A549 (cell line): ENCODE data around the gene RNF114. TPM values are rescaled to one million over a fixed set of nuclear protein-coding genes. Genes with fewer than 3 reads are reported as not detected.

ENCODE experiments used
- ATAC-seq, 2 experiments: fragments of 200-7000 bp in 1 of 2; fragments of >200 bp in 1 of 2; cut with Nextera tagmentation in 1 of 2; cut with Tn5 transposase in 1 of 2; 3 replicates each; pipeline versions ENCODE4 v1.8.0 to v1.9.1; 2018 to 2020; ENCODE audit warnings: mild to moderate bottlenecking in 1 of 2, moderate library complexity in 1 of 2
- CTCF ChIA-PET: fragments of 300-600 bp; sonication (Branson Sonifier 250); formaldehyde crosslinking; extraction: SDS; loops from one replicate; lab custom pipeline; 2021; ENCODE audit warnings: antibody characterized with exemption, inconsistent platforms; lab: Yijun Ruan, JAX
- POLR2A ChIA-PET: fragments of 350-600 bp; formaldehyde crosslinking; extraction: SDS; loops from one replicate; lab custom pipeline; 2021; ENCODE audit warnings: antibody characterized with exemption, inconsistent platforms; lab: Yijun Ruan, JAX
- DNase-seq, 2 experiments: peaks; one replicate each; pipeline versions ENCODE4 v3.0.0 to v3.0.0-alpha.2; 2011 to 2016; ENCODE audit warnings: low read depth in 1 of 2, low spot score in 1 of 2
- FAIRE-seq: peaks from 2 replicates; lab custom pipeline; 2011; peaks lifted over from hg19 to GRCh38; lab: Jason Lieb, UNC
- H3K27ac ChIP-seq, 2 experiments: fragments of >200 bp; sonication (Bioruptor Twin); formaldehyde crosslinking; 3 replicates each; pipeline ENCODE4 v1.5.1; 2016 to 2017
- H3K4me1 ChIP-seq: fragments of >200 bp; sonication (Bioruptor Twin); formaldehyde crosslinking; 3 replicates; pipeline ENCODE4 v1.6.1; 2016
- H3K4me2 ChIP-seq: fragments of >200 bp; sonication (Bioruptor Twin); formaldehyde crosslinking; 3 replicates; pipeline ENCODE4 v1.6.1; 2016
- H3K4me3 ChIP-seq: fragments of >200 bp; sonication (Bioruptor Twin); formaldehyde crosslinking; 3 replicates; pipeline ENCODE4 v1.5.1; 2016
- H3K9me3 ChIP-seq: fragments of >200 bp; sonication (Bioruptor Twin); formaldehyde crosslinking; 3 replicates; pipeline ENCODE4 v1.6.1; 2016
- CBX8 ChIP-seq: fragments of 200-600 bp; sonication (generic); IDR thresholded peaks from 2 replicates; pipeline ENCODE4 v1.6.1; 2016
- E2F6 ChIP-seq: IDR thresholded peaks from 2 replicates; pipeline ENCODE4 v1.6.1; 2012; ENCODE audit warnings: low read depth, borderline replicate concordance
- EHF ChIP-seq: fragments of 250-450 bp; sonication (Bioruptor Pico); IDR thresholded peaks from 2 replicates; pipeline ENCODE4 v1.5.0; 2020; ENCODE audit warnings: mild to moderate bottlenecking
- EHMT2 ChIP-seq: fragments of 200-600 bp; sonication (generic); IDR thresholded peaks from 2 replicates; pipeline ENCODE4 v1.6.1; 2016; ENCODE audit warnings: antibody characterized with exemption, low read depth, mild to moderate bottlenecking, moderate library complexity
- ELK1 ChIP-seq: fragments of 150-350 bp; IDR thresholded peaks from 2 replicates; pipeline ENCODE4 v1.6.1; 2014; ENCODE audit warnings: low read depth, mild to moderate bottlenecking, low read length
- FOSL2 ChIP-seq, 2 experiments: fragments of 450-650 bp in 1 of 2; fragments of >200 bp in 1 of 2; sonication (Bioruptor Twin) in 1 of 2; formaldehyde crosslinking; IDR thresholded peaks; 2 replicates each; pipeline versions ENCODE4 v1.5.0 to v1.6.1; 2016 to 2020; ENCODE audit warnings: mild to moderate bottlenecking in 1 of 2, moderate library complexity in 1 of 2
- FOXS1 ChIP-seq: fragments of 250-450 bp; sonication (Bioruptor Pico); IDR thresholded peaks from 2 replicates; pipeline ENCODE4 v1.5.0; 2020; ENCODE audit warnings: mild to moderate bottlenecking, moderate library complexity
- HDAC2 ChIP-seq: fragments of 200-600 bp; sonication (generic); IDR thresholded peaks from 2 replicates; pipeline ENCODE4 v1.6.1; 2016
- HES2 ChIP-seq: fragments of >200 bp; sonication (Bioruptor Twin); formaldehyde crosslinking; IDR thresholded peaks from 2 replicates; pipeline ENCODE4 v1.6.1; 2016
- HMGXB4 ChIP-seq: fragments of 250-450 bp; sonication (Bioruptor Pico); IDR thresholded peaks from 2 replicates; pipeline ENCODE4 v1.5.0; 2021; ENCODE audit warnings: mild to moderate bottlenecking, moderate library complexity, borderline replicate concordance
- HOXB13 ChIP-seq: fragments of 250-450 bp; sonication (Bioruptor Pico); IDR thresholded peaks from 2 replicates; pipeline ENCODE4 v1.5.0; 2020; ENCODE audit warnings: low read depth, mild to moderate bottlenecking, moderate library complexity
- HOXB5 ChIP-seq: fragments of 250-450 bp; sonication (Bioruptor Pico); IDR thresholded peaks from 2 replicates; pipeline ENCODE4 v1.5.0; 2020; ENCODE audit warnings: mild to moderate bottlenecking, moderate library complexity
- JUN ChIP-seq, 2 experiments: fragments of >200 bp; sonication (Bioruptor Twin); formaldehyde crosslinking; IDR thresholded peaks; 2 replicates in 1 of 2; 3 replicates in 1 of 2; pipeline ENCODE4 v1.6.1; 2016 to 2017
- KDM1A ChIP-seq: fragments of 200-600 bp; sonication (generic); IDR thresholded peaks from 2 replicates; pipeline ENCODE4 v1.6.1; 2016; ENCODE audit warnings: low read depth, mild to moderate bottlenecking
- KDM5A ChIP-seq: fragments of 200-600 bp; sonication (generic); IDR thresholded peaks from 2 replicates; pipeline ENCODE4 v1.6.1; 2016; ENCODE audit warnings: antibody characterized with exemption, mild to moderate bottlenecking
- MAFK ChIP-seq: fragments of 450-650 bp; IDR thresholded peaks from 2 replicates; pipeline ENCODE4 v1.6.1; 2014; ENCODE audit not compliant: partially characterized antibody
- MYC ChIP-seq: IDR thresholded peaks from 2 replicates; pipeline ENCODE4 v1.6.1; 2012; ENCODE audit warnings: mild to moderate bottlenecking, inconsistent platforms, low read length, improper control_type of control experiment, borderline replicate concordance
- POLR2A ChIP-seq: IDR thresholded peaks from 2 replicates; pipeline ENCODE4 v1.6.1; 2012; ENCODE audit warnings: mild to moderate bottlenecking, low read length
- RARB ChIP-seq: fragments of 250-450 bp; sonication (Bioruptor Pico); IDR thresholded peaks from 2 replicates; pipeline ENCODE4 v1.8.0; 2021; ENCODE audit warnings: mild to moderate bottlenecking, moderate library complexity
- RCOR1 ChIP-seq: fragments of 150-350 bp; IDR thresholded peaks from 2 replicates; pipeline ENCODE4 v1.6.1; 2014; ENCODE audit warnings: antibody characterized with exemption, low read length, low read depth
- RFX5 ChIP-seq: fragments of 450-650 bp; IDR thresholded peaks from 2 replicates; pipeline ENCODE4 v1.7.1; 2014; ENCODE audit warnings: antibody characterized with exemption, mild to moderate bottlenecking, moderate library complexity
- TFCP2L1 ChIP-seq: fragments of 250-450 bp; sonication (Bioruptor Pico); IDR thresholded peaks from 2 replicates; pipeline ENCODE4 v1.5.0; 2021; ENCODE audit warnings: mild to moderate bottlenecking
- ZC3H11A ChIP-seq: fragments of 450-650 bp; IDR thresholded peaks from 2 replicates; pipeline ENCODE4 v1.6.1; 2014; ENCODE audit warnings: antibody characterized with exemption, mild to moderate bottlenecking
- WGBS: methylation state at CpG from one replicate; pipeline ENCODE4 v1.1.6; 2017; ENCODE audit errors: missing lambda C conversion rate; 5-methylcytosine and 5-hydroxymethylcytosine counted together
- polyA plus RNA-seq, 4 experiments: library from polyadenylated mRNA; depleted of rRNA in 3 of 4; stranded (reverse); fragments of >200 nt; fragmentation: RNase III in 1 of 4; extraction: RNeasy Plus Mini Kit Qiagen cat#74134 plus additional on column Dnase treatment in 1 of 4; gene quantifications; 2 replicates in 3 of 4; 3 replicates in 1 of 4; pipeline ENCODE4 v1.2.3, GENCODE V29; 2011 to 2017
- TF ChIP-seq, protein P1 (sequence below): fragments of >200 bp; sonication (Bioruptor Twin); formaldehyde crosslinking; IDR thresholded peaks from 3 replicates; pipeline ENCODE4 v1.6.1; 2016

The RNF114 gene
- polyA plus RNA-seq, 2 of the 4 experiments (the other 2 are of a cell fraction) = 43.1 to 44.8 TPM

DNA sequence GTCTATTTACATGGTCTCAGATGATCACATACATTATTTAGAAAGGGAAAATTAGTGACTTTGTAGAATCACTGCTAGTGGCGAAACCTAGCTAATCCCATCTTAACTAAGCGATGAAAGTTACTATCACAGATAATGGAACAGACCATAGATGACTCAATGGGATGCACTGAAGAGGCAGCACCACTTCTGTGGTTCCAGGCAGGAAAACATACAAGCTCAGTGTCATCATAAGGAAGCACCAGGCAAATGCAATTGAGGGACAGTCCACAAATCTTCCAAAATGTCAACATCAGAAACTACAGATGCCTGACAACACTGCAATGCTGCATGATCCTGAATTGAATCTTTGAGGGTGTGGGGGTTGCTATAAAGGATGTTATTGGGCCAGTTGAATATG, 30.7 kb downstream of the RNF114 start:
- no peak overlapping the region for H3K4me3 ChIP-seq
- H3K27ac ChIP-seq = no peak overlapping the region
- WGBS = 93% methylated on average over 2 of the region's 2 CpGs
- no peak overlapping the region for H3K4me2 ChIP-seq
- POLR2A ChIA-PET = no interaction called here
- no peak for TF ChIP-seq EHMT2
- TF ChIP-seq KDM1A = no peak
- TF ChIP-seq EHF (CRISPR knock-in tag) = no peak
- TF ChIP-seq E2F6 = no peak
- no peak for TF ChIP-seq MYC
- TF ChIP-seq RCOR1 = no peak
- TF ChIP-seq RFX5 = no peak
- TF ChIP-seq HMGXB4 (CRISPR knock-in tag) = no peak
- no peak for TF ChIP-seq ELK1
- ATAC-seq (no peak; a peak in 1 of 6 replicates), FAIRE-seq (no peak), DNase-seq (no peak)
- no peaks in the 10 kb centered on the region for H3K9me3 ChIP-seq
- peaks cover 25% of the 10 kb centered on the region for H3K4me1 ChIP-seq
- CTCF ChIA-PET = interaction anchor here (0.9 to 11.4 kb wide), 5 partner anchors 10 to 203 kb away, joined by 3 to 90 read pairs (median 4); no protein-coding TSS in a partner anchor

- Histone ChIP-seq H3K4me1 (peaks cover 25% of the 10 kb centered on the region), H3K9me3 (no peaks in the 10 kb centered on the region), H3K4me2 (peak overlapping the region; percentile 53), H3K27ac (peak overlapping the region in 1 of 2 experiments; percentile 52; a peak in 3 of 6 replicates), H3K4me3 (no peak overlapping the region)
- ChIA-PET POLR2A (no interaction called here), CTCF (interaction anchor here (0.6 to 28.4 kb wide), 4 partner anchors 11 to 99 kb away, joined by 3 to 1049 read pairs (median 46); no protein-coding TSS in a partner anchor)
- ATAC-seq (no peak), FAIRE-seq (no peak), DNase-seq (no peak)
- TF ChIP-seq HDAC2 (no peak), HOXB13 (CRISPR knock-in tag) (no peak), MAFK (no peak), RARB (CRISPR knock-in tag) (no peak), KDM5A (no peak), FOSL2 (IDR thresholded peaks at IDR 0.05) (no peak), FOSL2 (CRISPR knock-in tag; IDR thresholded peaks at IDR 0.05) (no peak), JUN (IDR thresholded peaks at IDR 0.05) (no peak), TFCP2L1 (CRISPR knock-in tag) (no peak), FOXS1 (no peak), HOXB5 (CRISPR knock-in tag) (no peak)
- 63% methylated on average over 3 of the region's 3 CpGs for whole genome bisulfite sequencing
Observed at GRCh38 chr20:49969234-49969633, 33.0 kb downstream of the RNF114 start.

- Histone ChIP-seq H3K27ac (0 out of 6 replicates have a peak overlapping the region, but pooled peaks of 1 of the 2 experiments have one; percentile 52), H3K4me3 (no peak overlapping the region), H3K9me3 (no peaks in the 10 kb centered on the region), H3K4me2 (no peak overlapping the region), H3K4me1 (peaks cover 25% of the 10 kb centered on the region)
- ChIA-PET POLR2A (no interaction called here), CTCF (interaction anchor here (0.6 to 28.4 kb wide), 4 partner anchors 10 to 99 kb away, joined by 3 to 1049 read pairs (median 48); no protein-coding TSS in a partner anchor)
- FAIRE-seq = no peak
- DNase-seq = no peak
- WGBS = 60% methylated on average over 5 of the region's 5 CpGs
- ATAC-seq = no peak
- TF ChIP-seq EHF (CRISPR knock-in tag) (no peak), KDM1A (no peak), POLR2A (no peak), ZC3H11A (no peak), HES2 (no peak), HMGXB4 (CRISPR knock-in tag) (no peak), CBX8 (no peak)
- TF ChIP-seq, protein P1, sequence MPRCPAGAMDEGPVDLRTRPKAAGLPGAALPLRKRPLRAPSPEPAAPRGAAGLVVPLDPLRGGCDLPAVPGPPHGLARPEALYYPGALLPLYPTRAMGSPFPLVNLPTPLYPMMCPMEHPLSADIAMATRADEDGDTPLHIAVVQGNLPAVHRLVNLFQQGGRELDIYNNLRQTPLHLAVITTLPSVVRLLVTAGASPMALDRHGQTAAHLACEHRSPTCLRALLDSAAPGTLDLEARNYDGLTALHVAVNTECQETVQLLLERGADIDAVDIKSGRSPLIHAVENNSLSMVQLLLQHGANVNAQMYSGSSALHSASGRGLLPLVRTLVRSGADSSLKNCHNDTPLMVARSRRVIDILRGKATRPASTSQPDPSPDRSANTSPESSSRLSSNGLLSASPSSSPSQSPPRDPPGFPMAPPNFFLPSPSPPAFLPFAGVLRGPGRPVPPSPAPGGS = no peak
Observed at GRCh38 chr20:49969946-49970345, 33.7 kb downstream of the RNF114 start.
